Psoas muscle (tissue), 8 donors: ENCODE measurements around the gene ANTXR1. TPM values are rescaled to one million over a fixed set of nuclear protein-coding genes. Genes with fewer than 3 reads are reported as not detected.
A peak's percentile ranks its signal among the peaks of the same experiment; 100 is the strongest.

ENCODE experiments used
- ATAC-seq, 4 donors: fragments of 200-7000 bp; cut with Tn5 transposase; one replicate each; pipeline ENCODE4 v1.9.1; 2020; ENCODE audit warnings: moderate library complexity in 3 of 4, mild to moderate bottlenecking in 2 of 4
- DNase-seq, 2 donors: peaks; one replicate each; pipeline ENCODE4 v3.0.0-alpha.2; 2020
- H3K27ac ChIP-seq: fragments of 200-600 bp; one replicate; pipeline ENCODE4 v1.8.0; 2022
- H3K27me3 ChIP-seq, 3 donors: fragments of 200-600 bp in 1 of 3; one replicate each; pipeline versions ENCODE4 v1.6.1 to v1.8.0; 2013 to 2022; ENCODE audit warnings: low read length in 2 of 3, mild to moderate bottlenecking in 2 of 3, moderate library complexity in 1 of 3; ENCODE audit not compliant: insufficient read depth in 3 of 3
- H3K36me3 ChIP-seq, 2 donors: fragments of 200-600 bp in 1 of 2; one replicate each; pipeline versions ENCODE4 v1.6.1 to v1.8.0; 2013 to 2022; ENCODE audit warnings: low read depth in 1 of 2, mild to moderate bottlenecking in 1 of 2, moderate library complexity in 1 of 2; ENCODE audit not compliant: insufficient read depth in 1 of 2
- H3K4me1 ChIP-seq: fragments of 200-600 bp; one replicate; pipeline ENCODE4 v1.8.0; 2022
- H3K4me3 ChIP-seq: fragments of 200-600 bp; one replicate; pipeline ENCODE4 v1.8.0; 2022; ENCODE audit warnings: mild to moderate bottlenecking
- H3K9me3 ChIP-seq: fragments of 200-600 bp; one replicate; pipeline ENCODE4 v1.8.0; 2022
- CTCF ChIP-seq: fragments of 200-600 bp; IDR thresholded peaks from one replicate; pipeline ENCODE4 v1.8.0; 2022; ENCODE audit warnings: antibody characterized with exemption
- WGBS, 3 donors: extraction: QIAGEN DNeasy Blood & Tissue Kit; methylation state at CpG; one replicate each; pipeline versions ENCODE4 v1.1.6 to v1.1.7; 2013; 5-methylcytosine and 5-hydroxymethylcytosine counted together
- intact Hi-C, 2 donors: fragments of 100-400 bp; cut with DNase I; formaldehyde crosslinking; loops; one replicate each; pipeline versions ENCODE4 v1.11.0 to v1.14.2; 2022
- polyA plus RNA-seq, 3 donors: library from polyadenylated mRNA; stranded (reverse); fragments of 200-250 nt; gene quantifications; one replicate each; pipeline ENCODE4 v1.2.3, GENCODE V29; 2013
- total RNA-seq, 4 donors: library from RNA; stranded (reverse); fragmentation: NEBNext Ultra II Directional in 2 of 4; extraction: Animal tissue kit (Norgen Biotek cat#: 25700) in 2 of 4; gene quantifications; one replicate each; pipeline versions ENCODE4 v1.2.1 to v1.2.4, GENCODE V29; 2021 to 2023
- donor health status: healthy with polysubstance abuse.
- donor health status: DM: no; HTN: no; CAD: no; lungs with moderate emphysema.
- donor health status: Bipolar disorder and iron deficiency.
- donor health status: healthy.
- donor health status: DM: yes; HTN: yes; CAD: no.
- donor health status: DM: no; HTN: no; CAD: no.
- donor health status: DM: no; HTN: no; CAD: no.
- donor health status: DM: yes; HTN: yes; CAD: no.

Gene ANTXR1
- total and polyA plus RNA-seq, 7 donors, result 3.7 to 24.3 (median 10.9) TPM

DNA sequence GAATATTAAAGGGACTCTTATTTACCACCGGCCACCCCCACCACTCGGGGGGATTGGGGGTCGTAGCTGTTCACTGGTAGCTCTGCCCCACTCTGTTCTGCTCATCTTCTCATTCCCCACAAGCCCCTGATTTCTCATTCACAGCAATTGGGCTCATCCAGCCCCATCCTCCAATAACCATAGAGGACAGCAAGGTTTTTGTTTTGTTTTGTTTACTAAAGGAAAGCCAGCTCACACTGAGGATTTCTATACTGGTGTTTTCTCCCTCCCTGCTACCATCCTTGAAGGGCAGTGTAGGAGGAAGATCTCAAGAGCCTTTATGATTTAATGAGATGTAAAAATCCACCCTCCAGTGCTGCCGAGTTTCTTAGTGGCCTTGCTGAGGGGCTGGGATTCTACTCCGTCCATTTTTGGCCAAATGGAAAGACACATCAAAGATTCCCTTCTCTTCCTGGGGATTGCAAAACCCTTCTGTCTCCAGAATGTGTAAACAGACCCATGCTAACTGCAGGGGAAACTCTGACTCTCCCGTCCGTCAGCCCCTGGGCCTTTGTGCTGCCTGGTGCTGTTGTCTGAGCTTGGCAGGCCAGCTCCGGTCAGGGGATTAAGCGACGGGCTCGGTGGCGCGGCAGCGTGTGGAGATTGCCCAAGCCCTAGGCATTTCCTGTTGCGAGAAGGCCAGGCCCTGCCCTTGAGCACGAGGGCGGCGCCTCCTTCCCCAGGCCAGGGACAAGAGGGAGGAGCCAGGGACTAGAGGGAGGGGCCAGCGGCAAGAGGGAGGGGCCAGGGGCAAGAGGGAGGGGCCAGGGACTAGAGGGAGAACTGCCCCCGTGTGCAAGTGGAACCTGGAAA is 165.0 kb downstream of the ANTXR1 start:
- intact Hi-C loops, result no loop called here
- Histone ChIP-seq H3K4me1 (peaks cover 21% of the 10 kb centered on the region), H3K36me3 (peaks cover 0 to 5% of the 10 kb centered on the region in 2 donors), H3K9me3 (no peaks in the 10 kb centered on the region), H3K4me3 (peak overlapping the region; percentile 31), H3K27me3 (no peaks in the 10 kb centered on the region), H3K27ac (peak overlapping the region; percentile 83)
- TF ChIP-seq CTCF, result no peak
- WGBS, 3 donors, result 17 to 26% (median 23%) methylated on average over 19 to 20 of the region's 20 CpGs
- ATAC-seq (peak; percentile 92 to 96 (median 95)), DNase-seq (peak; percentile 95 to 97)

DNA sequence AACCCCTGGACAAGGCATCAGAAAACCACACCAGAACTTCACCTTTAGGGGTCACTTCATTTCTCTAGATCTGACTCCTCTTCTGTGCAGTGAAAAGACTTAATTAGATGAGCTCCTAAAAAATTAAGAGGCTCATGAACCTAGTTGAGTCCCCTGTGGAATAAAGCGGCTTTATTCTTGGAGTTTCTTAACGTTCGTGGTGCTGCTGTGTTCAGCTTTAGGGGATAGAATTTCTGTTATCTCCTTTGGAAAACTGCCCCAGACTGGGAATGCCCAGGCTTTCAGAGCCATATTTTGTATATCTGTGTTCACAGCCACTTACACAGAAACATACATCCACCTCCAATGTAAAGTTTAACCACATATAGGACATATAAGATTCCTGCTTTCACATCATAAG is 165.8 kb downstream of the ANTXR1 start:
- no peak for TF ChIP-seq CTCF
- Histone ChIP-seq H3K4me1 (peaks cover 21% of the 10 kb centered on the region), H3K27ac (peak overlapping the region; percentile 83), H3K27me3 (no peaks in the 10 kb centered on the region), H3K36me3 (peaks cover 0 to 6% of the 10 kb centered on the region in 2 donors), H3K4me3 (no peak overlapping the region), H3K9me3 (no peaks in the 10 kb centered on the region)
- 46 to 50% (median 46%) methylated on average over 3 of the region's 3 CpGs for WGBS, 3 donors
- no peak for DNase-seq
- intact Hi-C loops, result no loop called here
- no peak for ATAC-seq

GRCh38 chr2:69180227-69180626 is 167.2 kb downstream of the ANTXR1 start:
- TF ChIP-seq CTCF, result no peak
- WGBS, 3 donors, result 73 to 89% (median 88%) methylated on average over 1 of the region's 1 CpG
- DNase-seq (no peak), ATAC-seq (no peak)
- Histone ChIP-seq H3K27me3 (no peaks in the 10 kb centered on the region), H3K4me1 (peaks cover 15% of the 10 kb centered on the region), H3K9me3 (no peaks in the 10 kb centered on the region), H3K36me3 (peaks cover 0 to 6% of the 10 kb centered on the region in 2 donors), H3K27ac (no peak overlapping the region), H3K4me3 (no peak overlapping the region)
- intact Hi-C loops, result no loop called here

GRCh38 chr2:69180974-69181373 is 168.0 kb downstream of the ANTXR1 start:
- Histone ChIP-seq H3K4me1 (peaks cover 15% of the 10 kb centered on the region), H3K36me3 (peaks cover 0 to 6% of the 10 kb centered on the region in 2 donors), H3K27me3 (no peaks in the 10 kb centered on the region), H3K9me3 (no peaks in the 10 kb centered on the region), H3K4me3 (no peak overlapping the region), H3K27ac (no peak overlapping the region)
- TF ChIP-seq CTCF, result no peak
- ATAC-seq, result no peak
- DNase-seq, result no peak
- intact Hi-C loops, result no loop called here
- 86 to 100% (median 92%) methylated on average over 1 of the region's 1 CpG for WGBS, 3 donors
